Neural crest cell (in vitro differentiated cells): ENCODE data around the gene MAPK8IP2. TPM values are rescaled to one million over a fixed set of nuclear protein-coding genes. Genes with fewer than 3 reads are reported as not detected.
"Not testable (repeated sequence)": the region's sequence is repeated elsewhere in the genome, so short reads cannot be mapped to it uniquely, and the experiment has no call there.

Experiments used
- DNase-seq: peaks from one replicate; pipeline ENCODE4 v3.0.0; 2021; ENCODE audit warnings: low read depth, mixed read lengths, low spot score
- H3K27ac Mint-ChIP-seq: one replicate; pipeline ENCODE4 v1.8.0; 2021; ENCODE audit warnings: mild to moderate bottlenecking, mixed read lengths; ENCODE audit not compliant: unreplicated experiment
- H3K27me3 Mint-ChIP-seq: 2 replicates; pipeline ENCODE4 v1.8.0; 2021; ENCODE audit warnings: low read depth, mild to moderate bottlenecking, mixed read lengths
- H3K36me3 Mint-ChIP-seq: 2 replicates; pipeline ENCODE4 v1.8.0; 2021; ENCODE audit warnings: low read depth, mild to moderate bottlenecking, mixed read lengths
- H3K4me1 Mint-ChIP-seq: 2 replicates; pipeline ENCODE4 v1.8.0; 2021; ENCODE audit warnings: mixed read lengths
- H3K4me3 Mint-ChIP-seq: one replicate; pipeline ENCODE4 v1.8.0; 2021; ENCODE audit warnings: mild to moderate bottlenecking, mixed read lengths
- H3K9me3 Mint-ChIP-seq: 2 replicates; pipeline ENCODE4 v1.8.0; 2021; ENCODE audit warnings: mixed read lengths
- CTCF ChIP-seq: fragments of 200-600 bp; sonication (generic); conservative IDR thresholded peaks from 2 replicates; pipeline ENCODE4 v1.5.0; 2021; ENCODE audit warnings: antibody characterized with exemption, mild to moderate bottlenecking
- total RNA-seq: library from RNA; stranded (reverse); gene quantifications from 2 replicates; pipeline ENCODE4 v1.2.1, GENCODE V29; 2021

MAPK8IP2 gene
- total RNA-seq, 1 donor from 2014 or later, result 31.8 TPM

GRCh38 chr22:50628543-50629134 is 28.0 kb downstream of the MAPK8IP2 start:
- no peak for DNase-seq
- peaks cover 14% of the 10 kb centered on the region for H3K4me1 Mint-ChIP-seq
- no peak for TF ChIP-seq CTCF

GRCh38 chr22:50630376-50630775 is 29.8 kb downstream of the MAPK8IP2 start:
- Mint-ChIP-seq H3K9me3 (no peaks in the 10 kb centered on the region), H3K27ac (no peak overlapping the region), H3K4me1 (peaks cover 14% of the 10 kb centered on the region), H3K4me3 (peak overlapping the region; percentile 77), H3K36me3 (no peaks in the 10 kb centered on the region), H3K27me3 (peaks cover 3% of the 10 kb centered on the region)
- no peak for DNase-seq
- no peak for TF ChIP-seq CTCF

More at GRCh38 chr22:50628543-50629134, 28.0 kb downstream of the MAPK8IP2 start:
- Mint-ChIP-seq H3K9me3 (no peaks in the 10 kb centered on the region), H3K4me3 (peak overlapping the region; percentile 90), H3K27ac (peak overlapping the region; percentile 69), H3K36me3 (no peaks in the 10 kb centered on the region), H3K27me3 (peaks cover 3% of the 10 kb centered on the region)

GRCh38 chr22:50633086-50633485 is 32.5 kb downstream of the MAPK8IP2 start:
- peaks cover 3% of the 10 kb centered on the region for H3K27me3 Mint-ChIP-seq
- H3K27ac Mint-ChIP-seq, result no peak overlapping the region
- H3K4me3 Mint-ChIP-seq, result no peak overlapping the region
- TF ChIP-seq CTCF, result no peak
- H3K36me3 Mint-ChIP-seq, result no peaks in the 10 kb centered on the region
- H3K9me3 Mint-ChIP-seq, result no peaks in the 10 kb centered on the region
- DNase-seq, result no peak
- peaks cover 14% of the 10 kb centered on the region for H3K4me1 Mint-ChIP-seq

GRCh38 chr22:50633771-50634170 is 33.2 kb downstream of the MAPK8IP2 start:
- Mint-ChIP-seq H3K4me1 (peaks cover 8% of the 10 kb centered on the region), H3K27ac (no peak overlapping the region), H3K27me3 (peaks cover 1% of the 10 kb centered on the region), H3K9me3 (no peaks in the 10 kb centered on the region), H3K36me3 (no peaks in the 10 kb centered on the region), H3K4me3 (no peak overlapping the region)
- TF ChIP-seq CTCF, result no peak
- DNase-seq, result no peak

- no peaks in the 10 kb centered on the region for H3K36me3 Mint-ChIP-seq
- peaks cover 5% of the 10 kb centered on the region for H3K4me1 Mint-ChIP-seq
- TF ChIP-seq CTCF, result no peak
- no peaks in the 10 kb centered on the region for H3K27me3 Mint-ChIP-seq
- H3K27ac Mint-ChIP-seq, result no peak overlapping the region
- DNase-seq, result no peak
- no peak overlapping the region for H3K4me3 Mint-ChIP-seq
- no peaks in the 10 kb centered on the region for H3K9me3 Mint-ChIP-seq
Observed at GRCh38 chr22:50635591-50635990, 35.0 kb downstream of the MAPK8IP2 start.

GRCh38 chr22:50640296-50640695 is 39.7 kb downstream of the MAPK8IP2 start:
- H3K27me3 Mint-ChIP-seq, H3K4me3 Mint-ChIP-seq, H3K36me3 Mint-ChIP-seq, H3K9me3 Mint-ChIP-seq, H3K27ac Mint-ChIP-seq, DNase-seq: not testable (repeated sequence)
- H3K4me1 Mint-ChIP-seq, result peaks cover 23% of the 10 kb centered on the region
